ENCODE data around the gene WIPF1. TPM values are rescaled to one million over a fixed set of nuclear protein-coding genes. Genes with fewer than 3 reads are reported as not detected.

Gene WIPF1
- total RNA-seq, 1 donor from 2014 or later = 19.3 TPM

- DNase-seq (ENCODE audit: low read depth) = no peak
- no peak overlapping the region for H3K4me3 Mint-ChIP-seq (ENCODE audit: unreplicated experiment)
- H3K27ac Mint-ChIP-seq (ENCODE audit: unreplicated experiment) = no peak overlapping the region
- no peaks in the 10 kb centered on the region for H3K4me1 Mint-ChIP-seq (ENCODE audit: low read depth, unreplicated experiment)
- Histone ChIP-seq H3K79me2 (ENCODE audit: insufficient read depth, low read length) (no peaks in the 10 kb centered on the region), H3K27ac (ENCODE audit: low read depth, low read length) (no peak overlapping the region), H4K20me1 (ENCODE audit: insufficient read depth, low read length) (no peaks in the 10 kb centered on the region), H3K9ac (ENCODE audit: low read length) (no peak overlapping the region), H3K36me3 (ENCODE audit: insufficient read depth, low read length) (no peaks in the 10 kb centered on the region), H3K4me2 (ENCODE audit: low read length) (no peak overlapping the region), H3K4me3 (ENCODE audit: insufficient read depth, low read depth, low read length) (no peak overlapping the region), H2AFZ (ENCODE audit: low read depth, low read length) (no peak overlapping the region), H3K4me1 (ENCODE audit: insufficient read depth, low read length) (no peaks in the 10 kb centered on the region), H3K9me3 (ENCODE audit: insufficient read depth, low read depth, low read length) (no peaks in the 10 kb centered on the region), H3K27me3 (ENCODE audit: insufficient read depth, low read length) (no peaks in the 10 kb centered on the region)
- no peaks in the 10 kb centered on the region for H3K36me3 Mint-ChIP-seq (ENCODE audit: low read depth, unreplicated experiment)
- H3K9me3 Mint-ChIP-seq (ENCODE audit: unreplicated experiment) = peaks cover 7% of the 10 kb centered on the region
- no peak for FAIRE-seq
- H3K27me3 Mint-ChIP-seq (ENCODE audit: low read depth, unreplicated experiment) = peaks cover 2% of the 10 kb centered on the region
- TF ChIP-seq EZH2 (IDR thresholded peaks at IDR 0.05; ENCODE audit: insufficient read depth, low read length) (no peak), CTCF (IDR thresholded peaks at IDR 0.05; ENCODE audit: insufficient read depth, low read depth, low read length) (no peak)
Measured at GRCh38 chr2:174554529-174555150, 43.0 kb downstream of the WIPF1 start.

- DNase-seq (ENCODE audit: low read depth) (no peak), FAIRE-seq (no peak)
- Mint-ChIP-seq H3K27me3 (ENCODE audit: low read depth, unreplicated experiment) (peaks cover 3% of the 10 kb centered on the region), H3K4me1 (ENCODE audit: low read depth, unreplicated experiment) (no peaks in the 10 kb centered on the region), H3K27ac (ENCODE audit: unreplicated experiment) (no peak overlapping the region), H3K4me3 (ENCODE audit: unreplicated experiment) (no peak overlapping the region), H3K36me3 (ENCODE audit: low read depth, unreplicated experiment) (no peaks in the 10 kb centered on the region), H3K9me3 (ENCODE audit: unreplicated experiment) (peaks cover 7% of the 10 kb centered on the region)
- Histone ChIP-seq H3K27ac (ENCODE audit: low read depth, low read length) (no peak overlapping the region), H3K4me2 (ENCODE audit: low read length) (no peak overlapping the region), H3K36me3 (ENCODE audit: insufficient read depth, low read length) (no peaks in the 10 kb centered on the region), H3K4me3 (ENCODE audit: insufficient read depth, low read depth, low read length) (no peak overlapping the region), H2AFZ (ENCODE audit: low read depth, low read length) (no peak overlapping the region), H3K9me3 (ENCODE audit: insufficient read depth, low read depth, low read length) (no peaks in the 10 kb centered on the region), H3K79me2 (ENCODE audit: insufficient read depth, low read length) (no peaks in the 10 kb centered on the region), H4K20me1 (ENCODE audit: insufficient read depth, low read length) (no peaks in the 10 kb centered on the region), H3K9ac (ENCODE audit: low read length) (no peak overlapping the region), H3K4me1 (ENCODE audit: insufficient read depth, low read length) (no peaks in the 10 kb centered on the region), H3K27me3 (ENCODE audit: insufficient read depth, low read length) (no peaks in the 10 kb centered on the region)
- no peak for TF ChIP-seq EZH2 (IDR thresholded peaks at IDR 0.05; ENCODE audit: insufficient read depth, low read length)
- no peak for TF ChIP-seq CTCF (IDR thresholded peaks at IDR 0.05; ENCODE audit: insufficient read depth, low read depth, low read length)
Measured at GRCh38 chr2:174553811-174554493, 43.7 kb downstream of the WIPF1 start.

GRCh38 chr2:174552880-174553279 lies 44.7 kb downstream of the WIPF1 start:
- DNase-seq (ENCODE audit: low read depth) = no peak
- H3K9me3 ChIP-seq (ENCODE audit: insufficient read depth, low read depth, low read length) = no peaks in the 10 kb centered on the region
- no peaks in the 10 kb centered on the region for H3K4me1 Mint-ChIP-seq (ENCODE audit: low read depth, unreplicated experiment)
- H3K27me3 Mint-ChIP-seq (ENCODE audit: low read depth, unreplicated experiment) = peaks cover 3% of the 10 kb centered on the region
- H4K20me1 ChIP-seq (ENCODE audit: insufficient read depth, low read length) = no peaks in the 10 kb centered on the region
- no peaks in the 10 kb centered on the region for H3K4me1 ChIP-seq (ENCODE audit: insufficient read depth, low read length)
- H3K9me3 Mint-ChIP-seq (ENCODE audit: unreplicated experiment) = peaks cover 7% of the 10 kb centered on the region
- no peak overlapping the region for H2AFZ ChIP-seq (ENCODE audit: low read depth, low read length)
- no peak overlapping the region for H3K4me3 ChIP-seq (ENCODE audit: insufficient read depth, low read depth, low read length)
- H3K27me3 ChIP-seq (ENCODE audit: insufficient read depth, low read length) = no peaks in the 10 kb centered on the region
- FAIRE-seq = no peak
- no peak overlapping the region for H3K4me2 ChIP-seq (ENCODE audit: low read length)
- no peaks in the 10 kb centered on the region for H3K36me3 Mint-ChIP-seq (ENCODE audit: low read depth, unreplicated experiment)
- H3K4me3 Mint-ChIP-seq (ENCODE audit: unreplicated experiment) = no peak overlapping the region
- H3K27ac ChIP-seq (ENCODE audit: low read depth, low read length) = no peak overlapping the region
- no peak overlapping the region for H3K9ac ChIP-seq (ENCODE audit: low read length)
- no peak overlapping the region for H3K27ac Mint-ChIP-seq (ENCODE audit: unreplicated experiment)
- H3K79me2 ChIP-seq (ENCODE audit: insufficient read depth, low read length) = no peaks in the 10 kb centered on the region
- TF ChIP-seq CTCF (IDR thresholded peaks at IDR 0.05; ENCODE audit: insufficient read depth, low read depth, low read length) = no peak
- TF ChIP-seq EZH2 (IDR thresholded peaks at IDR 0.05; ENCODE audit: insufficient read depth, low read length) = no peak
- no peaks in the 10 kb centered on the region for H3K36me3 ChIP-seq (ENCODE audit: insufficient read depth, low read length)

Measured in astrocyte (in vitro differentiated cells and primary cell).